H4 (cell line): ENCODE data around the gene PCOLCE2. TPM values are rescaled to one million over a fixed set of nuclear protein-coding genes. Genes with fewer than 3 reads are reported as not detected.

ENCODE experiments used
- DNase-seq: peaks from one replicate; pipeline ENCODE4 v3.0.0-alpha.2; 2015; ENCODE audit warnings: low spot score
- total RNA-seq: library from RNA; depleted of rRNA; stranded (reverse); fragments of >200 nt; shearing (Covaris generic); gene quantifications from 2 replicates; pipeline ENCODE4 v1.2.3, GENCODE V29; 2014; rRNA removed

Gene PCOLCE2
- total RNA-seq, 1 experiment from 2014 or later: 30.5 TPM

- no peak for DNase-seq
These were observed 79.6 kb downstream of the PCOLCE2 start for GRCh38 chr3:142809259-142809658.

- DNase-seq: peak; percentile 67
These were observed 80.6 kb downstream of the PCOLCE2 start for GRCh38 chr3:142808103-142808917.

GRCh38 chr3:142802891-142803290 lies 86.0 kb downstream of the PCOLCE2 start:
- no peak for DNase-seq

GRCh38 chr3:142801746-142802145 lies 87.1 kb downstream of the PCOLCE2 start:
- no peak for DNase-seq

DNA sequence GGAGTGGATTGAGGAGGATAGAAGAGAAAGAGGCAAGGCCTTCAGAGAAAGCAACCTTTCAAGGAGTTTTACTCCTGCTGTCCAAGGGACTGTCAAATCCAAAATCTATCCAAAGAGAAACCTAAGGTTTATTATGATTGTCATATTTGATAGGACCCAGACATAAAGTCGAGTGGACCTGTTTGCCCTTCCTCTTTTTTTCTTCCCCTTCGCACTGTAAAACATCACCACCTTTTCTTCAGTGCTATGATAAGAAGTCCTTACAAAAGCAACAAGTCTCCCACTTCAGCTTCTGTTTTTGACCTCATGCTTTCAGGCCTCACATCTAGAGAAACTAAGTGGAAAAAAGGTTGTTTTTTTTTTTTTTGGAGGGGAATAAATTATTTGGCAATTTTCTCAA lies 92.1 kb downstream of the PCOLCE2 start:
- DNase-seq: no peak

GRCh38 chr3:142795332-142795731 lies 93.6 kb downstream of the PCOLCE2 start:
- no peak for DNase-seq

DNA sequence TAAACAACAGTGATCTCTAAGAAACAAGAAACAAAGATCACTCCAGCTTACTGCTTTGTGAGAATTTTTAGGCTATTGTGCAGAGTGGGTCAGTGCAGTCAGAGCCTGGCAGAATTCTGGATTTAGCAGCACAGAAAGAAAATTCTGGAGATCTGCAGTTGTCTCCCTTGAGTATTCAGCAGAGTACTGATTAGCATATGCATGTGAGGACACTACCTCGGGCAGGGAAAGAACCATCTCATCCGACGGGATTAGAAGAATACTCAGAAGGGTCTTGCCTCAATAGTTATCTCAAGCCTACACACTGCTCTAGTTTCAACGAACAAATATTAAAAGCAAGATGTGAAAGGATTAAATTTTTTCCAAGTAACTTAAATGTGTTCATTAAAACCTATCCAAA lies 94.4 kb downstream of the PCOLCE2 start:
- DNase-seq: no peak

DNA sequence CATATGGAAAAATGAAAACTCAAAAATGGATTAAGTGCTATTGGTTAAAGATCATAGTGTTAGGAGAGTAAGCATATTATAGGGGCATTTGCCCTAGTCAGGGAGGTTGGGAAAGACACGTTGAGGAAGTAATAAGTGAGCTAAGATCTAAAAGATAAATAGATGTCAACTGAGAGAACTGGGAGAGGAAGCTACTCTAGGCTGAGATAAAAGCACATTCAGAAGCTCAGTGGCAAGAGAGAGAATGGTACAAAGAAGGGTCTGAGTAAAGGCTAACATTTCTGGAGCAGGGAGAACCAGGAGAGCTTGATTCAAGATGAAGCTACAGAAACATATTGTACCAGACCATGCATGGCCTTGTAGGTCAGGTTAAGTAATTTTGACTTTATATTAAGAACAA lies 101.2 kb downstream of the PCOLCE2 start:
- no peak for DNase-seq

DNA sequence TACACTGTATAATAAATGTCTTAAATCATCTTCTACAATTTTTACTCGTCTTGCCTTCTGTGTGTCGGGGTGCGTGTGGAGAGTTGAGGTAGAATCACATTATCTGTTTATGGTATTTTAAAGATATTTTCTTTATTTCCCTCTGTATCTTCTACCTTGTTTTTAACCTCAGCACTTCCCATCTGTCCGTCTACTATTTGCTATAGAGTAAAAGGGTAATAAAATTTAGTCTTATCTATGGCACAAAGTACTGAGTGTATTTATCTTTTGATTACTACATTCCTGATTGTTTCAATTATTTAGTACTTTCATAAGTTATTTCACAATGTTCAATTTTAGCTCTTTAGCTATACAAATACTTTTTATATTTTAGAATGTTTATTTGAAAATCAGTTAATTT lies 102.9 kb downstream of the PCOLCE2 start:
- DNase-seq: no peak

- no peak for DNase-seq
These were observed 104.7 kb downstream of the PCOLCE2 start for GRCh38 chr3:142784228-142784627.

- no peak for DNase-seq
These were observed 106.3 kb downstream of the PCOLCE2 start for GRCh38 chr3:142782616-142783015.

DNA sequence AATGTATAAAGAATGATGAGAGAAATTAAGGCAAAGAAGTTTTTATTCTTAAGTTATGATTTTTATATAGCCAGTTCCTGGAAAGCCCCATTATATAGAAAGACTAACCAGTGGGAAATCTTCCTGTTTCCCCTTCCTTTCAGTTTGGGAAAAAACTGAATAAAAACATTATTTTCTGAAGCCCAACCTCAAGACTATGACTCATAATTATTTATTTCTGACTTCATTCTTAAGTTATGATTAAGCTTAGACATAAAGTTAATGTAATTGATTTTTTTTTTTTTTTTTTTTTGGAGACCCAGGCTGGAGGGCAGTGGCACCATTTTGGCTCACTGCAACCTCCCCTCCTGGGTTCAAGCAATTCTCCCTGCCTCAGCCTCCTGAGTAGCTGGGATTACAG lies 109.3 kb downstream of the PCOLCE2 start:
- no peak for DNase-seq

GRCh38 chr3:142778541-142778940 lies 110.3 kb downstream of the PCOLCE2 start:
- no peak for DNase-seq

DNA sequence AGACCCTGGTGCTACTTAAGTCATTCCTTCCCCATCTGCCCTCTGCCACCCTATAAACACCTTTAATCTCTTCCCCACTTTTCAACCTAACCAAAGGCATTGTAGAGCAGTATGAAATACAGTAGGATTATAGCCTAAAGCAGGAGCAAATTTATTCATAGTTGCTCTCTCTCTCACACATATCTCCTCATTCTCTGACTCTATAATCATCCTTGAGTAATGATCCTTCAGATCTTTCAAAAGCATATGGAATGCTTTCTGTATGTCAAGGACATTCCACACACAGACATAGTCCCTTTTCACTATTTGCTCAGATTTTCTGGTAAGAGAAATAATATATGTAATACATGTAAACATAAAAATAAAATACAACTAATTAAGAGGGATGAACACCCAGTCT lies 111.0 kb downstream of the PCOLCE2 start:
- no peak for DNase-seq

DNA sequence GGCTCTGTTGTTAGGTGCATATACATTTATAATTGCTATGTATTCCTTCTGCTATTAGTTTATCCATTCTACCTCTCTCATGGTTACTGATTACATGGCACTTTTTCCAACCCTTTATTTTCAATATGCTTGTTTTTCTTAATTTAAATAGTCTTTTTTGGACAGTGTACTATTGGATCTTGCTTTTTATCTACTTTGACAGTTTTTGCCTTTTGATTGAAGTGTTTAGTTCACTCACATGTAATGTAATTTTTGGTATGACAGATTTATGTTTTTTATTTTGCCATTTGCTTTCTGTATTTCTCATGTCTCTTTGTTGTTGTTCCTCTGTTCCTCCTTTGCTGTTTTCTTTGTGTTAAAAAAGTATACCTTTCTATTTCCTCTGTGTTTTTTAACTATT lies 120.5 kb downstream of the PCOLCE2 start:
- no peak for DNase-seq

Other genes with a start within 250 kb of the PCOLCE2 start
- gene TRPC1, start 165.0 kb downstream of the PCOLCE2 start, total RNA-seq: 9.8 and 18.0 TPM in 2 replicates
- gene PAQR9, start 74.6 kb upstream of the PCOLCE2 start, total RNA-seq: 0.21 TPM in 1 of 2 replicates, not detected in the other
- 61.7 and 90.0 TPM in 2 replicates for gene U2SURP, start 112.5 kb upstream of the PCOLCE2 start, total RNA-seq
- gene CHST2, start 230.7 kb upstream of the PCOLCE2 start, total RNA-seq: 0.88 and 0.89 TPM in 2 replicates